ENCODE results near the gene PRODH.
"Not testable (repeated sequence)": the region's sequence is repeated elsewhere in the genome, so short reads cannot be mapped to it uniquely, and the experiment has no call there.

PRODH gene

GRCh38 chr22:18972029-18972428 lies 35.9 kb upstream of the PRODH start:
- H3K27ac Mint-ChIP-seq, result not testable (repeated sequence)

GRCh38 chr22:18971321-18971751 lies 35.2 kb upstream of the PRODH start:
- Mint-ChIP-seq H3K9me3 (no peaks in the 10 kb centered on the region), H3K27me3 (peaks cover 53% of the 10 kb centered on the region), H3K4me1 (ENCODE audit: low read depth) (no peaks in the 10 kb centered on the region), H3K36me3 (ENCODE audit: low read depth) (no peaks in the 10 kb centered on the region), H3K27ac (no peak overlapping the region), H3K4me3 (no peak overlapping the region)
- intact Hi-C loops (cut with micrococcal nuclease), result no loop called here

More at GRCh38 chr22:18972029-18972428, 35.9 kb upstream of the PRODH start:
- H3K4me1 Mint-ChIP-seq (ENCODE audit: low read depth); intact Hi-C loops (cut with micrococcal nuclease); H3K9me3 Mint-ChIP-seq; H3K36me3 Mint-ChIP-seq (ENCODE audit: low read depth); H3K4me3 Mint-ChIP-seq: not testable (repeated sequence)
- peaks cover 53% of the 10 kb centered on the region for H3K27me3 Mint-ChIP-seq

- Mint-ChIP-seq H3K27ac (no peak overlapping the region), H3K4me1 (ENCODE audit: low read depth) (no peaks in the 10 kb centered on the region), H3K4me3 (peak overlapping the region; percentile 17), H3K36me3 (ENCODE audit: low read depth) (no peaks in the 10 kb centered on the region), H3K9me3 (no peaks in the 10 kb centered on the region), H3K27me3 (peaks cover 53% of the 10 kb centered on the region)
- intact Hi-C loops (cut with micrococcal nuclease), result no loop called here
Measured at GRCh38 chr22:18970948-18971315, 34.8 kb upstream of the PRODH start.

GRCh38 chr22:18970176-18970947 lies 34.3 kb upstream of the PRODH start:
- Mint-ChIP-seq H3K4me3 (peak overlapping the region; percentile 2), H3K27ac (no peak overlapping the region), H3K9me3 (no peaks in the 10 kb centered on the region), H3K27me3 (peaks cover 52% of the 10 kb centered on the region), H3K4me1 (ENCODE audit: low read depth) (no peaks in the 10 kb centered on the region), H3K36me3 (ENCODE audit: low read depth) (no peaks in the 10 kb centered on the region)
- intact Hi-C loops (cut with micrococcal nuclease), result no loop called here

GRCh38 chr22:18969158-18969942 lies 33.3 kb upstream of the PRODH start:
- H3K4me3 Mint-ChIP-seq; H3K9me3 Mint-ChIP-seq; H3K36me3 Mint-ChIP-seq (ENCODE audit: low read depth); H3K27ac Mint-ChIP-seq; intact Hi-C loops (cut with micrococcal nuclease); H3K4me1 Mint-ChIP-seq (ENCODE audit: low read depth): not testable (repeated sequence)
- H3K27me3 Mint-ChIP-seq, result peaks cover 50% of the 10 kb centered on the region

GRCh38 chr22:18968011-18968749 lies 32.1 kb upstream of the PRODH start:
- intact Hi-C loops (cut with micrococcal nuclease), result no loop called here
- H3K36me3 Mint-ChIP-seq (ENCODE audit: low read depth), result no peaks in the 10 kb centered on the region
- H3K4me3 Mint-ChIP-seq, result no peak overlapping the region
- peaks cover 48% of the 10 kb centered on the region for H3K27me3 Mint-ChIP-seq
- no peak overlapping the region for H3K27ac Mint-ChIP-seq
- H3K9me3 Mint-ChIP-seq, result no peaks in the 10 kb centered on the region
- H3K4me1 Mint-ChIP-seq (ENCODE audit: low read depth), result no peaks in the 10 kb centered on the region

GRCh38 chr22:18967391-18968010 lies 31.4 kb upstream of the PRODH start:
- H3K4me3 Mint-ChIP-seq; H3K36me3 Mint-ChIP-seq (ENCODE audit: low read depth); H3K9me3 Mint-ChIP-seq; H3K4me1 Mint-ChIP-seq (ENCODE audit: low read depth); intact Hi-C loops (cut with micrococcal nuclease); H3K27ac Mint-ChIP-seq: not testable (repeated sequence)
- H3K27me3 Mint-ChIP-seq, result peaks cover 42% of the 10 kb centered on the region

GRCh38 chr22:18966748-18967147 lies 30.7 kb upstream of the PRODH start:
- Mint-ChIP-seq H3K36me3 (ENCODE audit: low read depth) (no peaks in the 10 kb centered on the region), H3K27me3 (peaks cover 35% of the 10 kb centered on the region), H3K9me3 (no peaks in the 10 kb centered on the region), H3K27ac (no peak overlapping the region), H3K4me1 (ENCODE audit: low read depth) (no peaks in the 10 kb centered on the region), H3K4me3 (no peak overlapping the region)
- intact Hi-C loops (cut with micrococcal nuclease), result no loop called here

GRCh38 chr22:18965526-18966421 lies 29.7 kb upstream of the PRODH start:
- Mint-ChIP-seq H3K4me3 (no peak overlapping the region), H3K27ac (no peak overlapping the region), H3K36me3 (ENCODE audit: low read depth) (no peaks in the 10 kb centered on the region), H3K9me3 (no peaks in the 10 kb centered on the region), H3K4me1 (ENCODE audit: low read depth) (no peaks in the 10 kb centered on the region), H3K27me3 (peaks cover 25% of the 10 kb centered on the region)
- intact Hi-C loops (cut with micrococcal nuclease), result no loop called here

- H3K4me1 Mint-ChIP-seq (ENCODE audit: low read depth); intact Hi-C loops (cut with micrococcal nuclease); H3K4me3 Mint-ChIP-seq; H3K9me3 Mint-ChIP-seq; H3K27ac Mint-ChIP-seq; H3K36me3 Mint-ChIP-seq (ENCODE audit: low read depth): not testable (repeated sequence)
- H3K27me3 Mint-ChIP-seq, result peaks cover 19% of the 10 kb centered on the region
Measured at GRCh38 chr22:18964501-18965265, 28.6 kb upstream of the PRODH start.

- H3K4me1 Mint-ChIP-seq (ENCODE audit: low read depth); H3K9me3 Mint-ChIP-seq; H3K27ac Mint-ChIP-seq; H3K4me3 Mint-ChIP-seq; intact Hi-C loops (cut with micrococcal nuclease); H3K36me3 Mint-ChIP-seq (ENCODE audit: low read depth): not testable (repeated sequence)
- peaks cover 13% of the 10 kb centered on the region for H3K27me3 Mint-ChIP-seq
Measured at GRCh38 chr22:18964051-18964450, 28.0 kb upstream of the PRODH start.

- Mint-ChIP-seq H3K9me3 (no peaks in the 10 kb centered on the region), H3K36me3 (ENCODE audit: low read depth) (no peaks in the 10 kb centered on the region), H3K27me3 (no peaks in the 10 kb centered on the region), H3K27ac (no peak overlapping the region), H3K4me1 (ENCODE audit: low read depth) (no peaks in the 10 kb centered on the region), H3K4me3 (no peak overlapping the region)
- intact Hi-C loops (cut with micrococcal nuclease), result no loop called here
Measured at GRCh38 chr22:18962308-18962635, 26.2 kb upstream of the PRODH start.

Data from dendritic cell treated with granulocyte-macrophage colony-stimulating factor and Interleukin-4, amounts not matched to agents 40 ng/mL and 50 ng/mL, for 4 days (primary cell).